Fibroblast of villous mesenchyme (primary cell): Measurements from ENCODE around the gene HK2. TPM values are rescaled to one million over a fixed set of nuclear protein-coding genes. Genes with fewer than 3 reads are reported as not detected.
A peak's percentile ranks its signal among the peaks of the same experiment; 100 is the strongest.
"Not testable (repeated sequence)": the region's sequence is repeated elsewhere in the genome, so short reads cannot be mapped to it uniquely, and the experiment has no call there.

Experiments used
- DNase-seq: peaks from one replicate; pipeline ENCODE4 v3.0.0-alpha.2; 2010; ENCODE audit warnings: low read depth
- H3K4me3 ChIP-seq: 2 replicates; pipeline ENCODE4 v1.5.1; 2011; ENCODE audit warnings: low read depth, mild to moderate bottlenecking, low read length
- CTCF ChIP-seq: IDR thresholded peaks from 2 replicates; pipeline ENCODE4 v1.5.1; 2012; ENCODE audit warnings: low read depth, mild to moderate bottlenecking, low read length; ENCODE audit not compliant: insufficient read depth
- total RNA-seq: library from RNA; depleted of rRNA; stranded (reverse); fragments of >200 nt; gene quantifications from 2 replicates; pipeline ENCODE4 v1.2.3, GENCODE V29; 2012

Gene HK2
- total RNA-seq, 1 donor: 15.1 TPM

GRCh38 chr2:74889159-74889558, 55.2 kb downstream of the HK2 start:
- no peak for DNase-seq
- H3K4me3 ChIP-seq: no peak overlapping the region
- no peak for TF ChIP-seq CTCF

GRCh38 chr2:74890711-74891110, 56.8 kb downstream of the HK2 start:
- TF ChIP-seq CTCF: no peak
- H3K4me3 ChIP-seq: no peak overlapping the region
- DNase-seq: no peak

- DNase-seq: no peak
- no peak overlapping the region for H3K4me3 ChIP-seq
- no peak for TF ChIP-seq CTCF
These were observed 57.3 kb downstream of the HK2 start for GRCh38 chr2:74891136-74891764.

GRCh38 chr2:74891816-74892215, 57.9 kb downstream of the HK2 start:
- H3K4me3 ChIP-seq, DNase-seq: not testable (repeated sequence)

GRCh38 chr2:74892609-74893008, 58.7 kb downstream of the HK2 start:
- no peak for DNase-seq
- H3K4me3 ChIP-seq: no peak overlapping the region
- no peak for TF ChIP-seq CTCF

- TF ChIP-seq CTCF: no peak
- no peak overlapping the region for H3K4me3 ChIP-seq
- DNase-seq: peak; percentile 59
These were observed 59.4 kb downstream of the HK2 start for GRCh38 chr2:74893332-74893731.

GRCh38 chr2:74894272-74894981, 60.5 kb downstream of the HK2 start:
- no peak overlapping the region for H3K4me3 ChIP-seq
- no peak for TF ChIP-seq CTCF
- DNase-seq: peak; percentile 55
